HK-2 (cell line): ENCODE measurements around the gene KANK2.
"Not testable (repeated sequence)": the region's sequence is repeated elsewhere in the genome, so short reads cannot be mapped to it uniquely, and the experiment has no call there.

Experiments
- DNase-seq: peaks from one replicate; pipeline ENCODE4 v3.0.0-alpha.2; 2018; ENCODE audit not compliant: unreplicated experiment

Gene KANK2

DNA sequence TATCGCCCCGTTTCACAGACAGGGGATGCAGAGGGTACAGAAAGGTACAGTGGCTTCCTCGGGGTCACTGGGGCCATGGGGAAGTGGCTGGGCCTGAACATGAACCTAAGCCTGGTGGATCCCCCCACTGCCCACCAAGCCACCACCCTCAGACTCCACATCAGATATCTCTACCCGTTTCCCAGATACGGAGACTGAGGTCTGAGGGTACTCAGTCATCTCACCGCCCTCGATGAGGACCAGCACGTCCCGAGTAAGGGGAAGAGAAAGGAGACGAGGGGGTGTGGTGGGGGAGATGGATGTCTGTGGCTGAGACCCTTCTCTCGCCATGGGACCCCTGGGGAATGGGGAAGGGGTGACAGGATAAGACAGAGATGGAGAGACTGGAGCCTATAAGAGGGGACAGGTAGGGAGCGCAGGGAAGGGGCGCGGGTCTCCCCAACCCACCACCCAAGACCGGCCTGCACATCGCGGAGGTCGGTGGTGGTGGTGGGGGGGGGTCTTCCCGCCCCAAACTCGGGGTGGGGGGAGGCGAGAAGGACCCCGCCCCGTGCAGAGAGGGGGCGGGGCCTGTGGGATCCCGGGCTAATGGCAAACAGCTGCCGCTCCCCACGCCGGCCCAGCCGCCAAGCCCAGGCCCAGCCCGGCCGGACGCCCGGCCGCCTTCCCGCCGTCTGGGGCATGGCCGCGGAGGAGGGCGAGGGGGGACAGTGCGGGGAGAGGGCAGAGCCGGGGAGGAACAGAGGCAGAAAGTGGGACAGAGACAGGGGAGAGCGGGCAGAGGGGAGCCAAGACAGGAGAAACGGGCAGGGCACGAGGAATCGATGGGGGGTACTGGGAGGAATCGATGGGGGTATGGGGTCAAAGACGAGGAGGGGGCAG, 698 bp downstream of the KANK2 start:
- peak; percentile 30 for DNase-seq

DNA sequence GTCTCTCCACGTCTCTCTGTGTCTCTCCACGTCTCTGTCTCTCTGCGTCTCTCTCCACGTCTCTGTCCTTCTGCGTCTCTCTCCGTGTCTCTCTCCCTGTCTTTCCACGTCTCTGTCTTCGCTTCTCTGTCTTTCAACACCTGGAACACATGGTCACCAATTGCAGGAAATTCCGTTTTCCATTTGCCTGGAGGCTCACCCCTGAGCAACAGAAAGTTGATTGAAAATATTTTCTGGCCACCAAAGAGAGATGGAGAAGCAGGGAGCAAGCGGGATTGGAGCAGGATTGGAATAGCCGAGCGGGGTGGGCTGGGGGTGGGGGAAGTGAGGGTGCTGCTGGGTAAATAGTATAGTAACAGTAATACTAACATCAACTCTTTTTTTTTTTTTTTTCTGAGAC, 1.7 kb downstream of the KANK2 start:
- DNase-seq, result no peak

DNA sequence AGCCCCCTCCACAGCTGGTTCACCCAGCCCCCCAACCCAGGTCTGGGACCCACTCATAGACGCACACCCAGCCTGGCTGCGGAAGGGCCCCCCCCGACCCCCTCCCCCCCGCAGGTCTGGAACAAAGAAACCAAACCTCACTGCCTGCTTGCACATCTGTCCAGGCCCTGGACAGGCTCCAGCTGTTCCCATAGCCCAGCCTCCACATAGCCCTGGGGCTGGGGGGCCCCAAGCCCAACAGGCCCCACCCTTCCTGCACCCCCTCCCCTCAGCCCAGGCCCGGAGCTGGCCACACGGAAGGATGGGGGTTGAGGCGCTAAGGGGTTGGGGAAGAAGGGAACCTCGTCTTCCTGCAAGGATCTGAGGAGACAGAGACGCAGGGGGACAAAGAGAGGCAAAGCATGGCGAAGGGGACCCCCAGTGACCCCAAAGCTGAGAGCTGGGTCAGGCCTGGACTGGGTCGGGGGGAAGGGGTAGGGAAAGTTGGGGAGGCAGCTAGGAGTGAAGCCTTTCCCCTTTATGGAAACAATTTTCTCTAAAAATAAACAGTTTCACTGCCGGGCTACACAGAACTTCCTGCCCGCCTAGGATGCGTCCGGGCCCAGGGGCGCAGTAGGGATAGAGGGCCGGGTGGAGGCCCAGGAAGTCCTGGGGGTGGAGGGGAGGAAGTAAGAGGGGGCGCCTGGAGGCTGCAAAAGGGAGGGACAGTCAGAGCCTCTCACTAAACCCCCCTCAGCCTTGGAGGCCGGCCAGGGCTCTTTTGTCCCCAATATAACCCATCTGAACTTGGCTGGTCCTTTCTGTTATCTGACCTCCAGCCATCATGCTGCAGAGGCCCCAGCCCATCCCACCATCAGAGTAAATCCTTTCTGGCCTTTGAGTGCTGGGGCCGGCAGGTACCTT, 2.4 kb downstream of the KANK2 start:
- no peak for DNase-seq

DNA sequence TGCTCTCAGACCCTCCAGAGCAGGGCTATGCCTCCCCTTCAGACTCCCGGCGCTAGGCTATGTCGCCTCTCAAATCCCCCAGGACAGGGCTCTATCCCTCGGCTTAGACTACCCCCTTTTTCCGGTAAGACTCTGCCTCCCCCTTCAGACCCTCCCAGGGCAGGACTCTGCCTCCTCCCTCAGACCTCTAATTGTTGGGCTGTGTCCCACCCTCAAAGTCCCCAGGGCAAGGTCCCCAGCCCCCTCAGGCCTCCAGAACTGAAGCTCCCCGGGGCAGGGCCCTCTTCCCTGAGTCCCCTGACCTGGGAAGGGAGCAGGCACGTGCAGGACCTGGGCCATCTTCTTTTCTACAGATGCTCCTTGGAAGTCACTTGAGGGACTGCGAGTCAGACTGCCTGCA, 3.2 kb downstream of the KANK2 start:
- DNase-seq, result no peak

DNA sequence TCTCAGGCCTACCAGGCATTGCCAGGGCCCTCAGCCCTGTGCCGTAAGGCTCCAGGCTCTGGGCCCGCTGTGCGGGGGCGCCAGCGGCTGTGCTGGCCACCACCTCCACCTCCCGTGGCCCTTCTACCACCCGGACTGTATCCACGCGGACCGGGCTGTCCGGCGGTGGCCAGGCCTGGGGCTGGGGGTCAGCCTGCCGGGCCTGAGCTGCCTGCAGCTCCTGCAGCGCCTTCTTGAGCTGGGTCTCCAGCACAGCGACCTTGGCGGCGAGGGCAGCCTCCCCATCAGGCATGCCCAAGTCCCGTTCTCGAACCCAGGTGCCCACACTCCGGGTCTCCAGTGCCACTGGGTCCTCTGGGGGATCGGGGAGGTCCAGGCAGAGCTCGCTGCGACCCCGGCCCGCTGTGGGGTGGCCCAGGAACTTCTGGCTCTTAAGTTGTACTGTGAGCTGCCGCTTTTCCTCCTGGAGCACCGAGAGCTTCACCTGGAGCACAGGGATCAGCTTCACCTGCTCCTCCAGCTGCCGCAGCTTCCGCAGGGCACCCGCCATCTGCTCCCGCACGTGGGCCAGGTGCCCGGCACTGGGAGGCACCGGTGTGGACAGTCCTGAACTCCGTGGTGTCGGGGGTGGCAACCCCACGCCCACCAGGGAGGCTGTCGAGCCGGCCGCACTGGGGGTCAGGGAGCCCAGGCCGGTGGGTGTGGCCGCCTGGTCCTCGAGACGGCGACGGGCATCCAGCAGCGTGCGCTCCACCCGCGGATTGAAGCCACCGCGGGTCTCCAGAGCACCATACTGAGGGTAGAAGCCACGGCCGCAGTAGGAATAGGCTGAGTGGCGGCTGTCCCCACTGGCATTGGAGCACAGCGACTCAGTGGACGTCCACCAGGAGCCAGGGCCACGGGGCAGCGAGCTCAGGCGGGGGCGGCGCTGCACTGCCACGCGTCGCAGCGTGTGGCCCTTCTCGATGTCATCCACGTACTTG, 4.1 kb downstream of the KANK2 start:
- DNase-seq, result no peak

DNA sequence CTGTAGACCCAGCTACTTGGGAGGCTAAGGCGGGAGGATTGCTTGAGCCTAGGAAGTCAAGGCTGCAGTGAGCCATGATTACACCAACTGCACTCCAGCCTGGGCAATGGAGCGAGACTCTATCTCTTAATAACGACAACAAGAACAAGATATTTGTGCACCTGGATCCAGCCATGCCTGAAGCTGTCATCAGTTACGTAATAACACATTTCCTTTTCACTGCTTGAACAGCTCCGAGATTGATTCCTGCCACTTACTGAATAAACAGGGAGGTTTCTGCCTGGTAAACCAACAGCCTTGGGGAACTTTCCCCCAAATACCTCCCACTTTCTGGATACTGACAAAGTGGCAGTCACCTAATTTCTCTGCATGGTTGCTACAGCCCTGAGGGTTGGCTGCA, 5.4 kb downstream of the KANK2 start:
- no peak for DNase-seq

DNA sequence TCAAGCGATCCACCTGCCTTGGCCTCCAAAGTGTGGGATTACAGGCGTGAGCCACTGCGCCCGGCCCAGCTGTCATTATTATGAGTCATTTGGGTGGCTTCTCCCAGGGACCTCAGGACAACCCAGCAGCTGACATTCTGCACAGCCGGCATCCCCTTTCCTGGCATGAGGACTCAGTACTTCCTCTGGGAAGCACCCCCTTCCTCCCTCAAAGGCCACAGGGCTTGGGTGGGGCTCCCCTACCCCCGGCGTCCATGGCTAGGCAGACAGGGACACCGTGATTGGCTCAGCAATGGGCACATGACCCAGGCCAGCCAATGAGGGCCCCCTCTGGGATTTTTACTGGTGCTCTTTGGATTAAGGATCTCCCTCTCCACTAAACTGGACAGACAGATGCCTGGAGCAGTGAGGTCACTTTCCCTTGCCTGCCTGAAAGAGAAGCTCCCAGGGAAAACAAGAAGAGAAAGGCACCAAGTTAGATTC, 6.0 kb downstream of the KANK2 start:
- DNase-seq, result peak; percentile 74

DNA sequence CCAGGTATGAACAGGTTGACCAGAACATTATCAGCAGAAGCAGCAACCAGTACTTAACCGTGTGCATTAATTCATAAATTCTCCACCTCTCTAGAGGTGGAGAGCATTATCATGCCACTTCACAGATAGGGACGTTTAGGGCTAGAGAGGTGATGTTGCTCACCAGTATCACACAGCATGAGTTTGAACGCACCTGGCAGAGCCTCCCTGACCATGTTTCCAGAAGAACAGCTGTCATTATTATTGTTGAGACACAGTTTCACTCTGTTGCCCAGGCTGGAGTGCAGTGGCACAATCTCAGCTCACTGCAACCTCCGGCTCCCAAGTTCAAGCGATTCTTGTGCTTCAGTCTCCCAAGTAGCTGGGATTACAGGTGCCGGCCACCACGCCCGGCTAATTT, 6.8 kb downstream of the KANK2 start:
- DNase-seq, result no peak

DNA sequence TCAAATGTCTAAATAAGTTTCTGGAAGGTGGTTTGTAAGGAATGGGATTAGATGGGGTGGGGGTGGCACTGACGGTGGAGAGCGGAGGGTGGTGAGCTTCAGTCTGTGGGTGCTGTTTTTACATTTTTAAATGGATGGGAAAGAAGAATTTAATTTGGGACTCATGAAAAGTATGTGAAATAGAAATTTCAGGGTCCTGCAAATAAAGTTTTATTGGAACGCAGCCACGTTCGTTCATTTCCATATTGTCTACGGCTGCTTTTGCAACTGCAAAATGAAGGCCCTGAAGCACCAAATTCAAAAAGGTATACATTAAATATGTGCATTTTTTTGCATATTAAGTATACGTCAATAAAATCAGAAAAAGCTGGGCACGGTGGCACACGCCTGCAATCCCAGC, 9.9 kb downstream of the KANK2 start:
- DNase-seq, result no peak

DNA sequence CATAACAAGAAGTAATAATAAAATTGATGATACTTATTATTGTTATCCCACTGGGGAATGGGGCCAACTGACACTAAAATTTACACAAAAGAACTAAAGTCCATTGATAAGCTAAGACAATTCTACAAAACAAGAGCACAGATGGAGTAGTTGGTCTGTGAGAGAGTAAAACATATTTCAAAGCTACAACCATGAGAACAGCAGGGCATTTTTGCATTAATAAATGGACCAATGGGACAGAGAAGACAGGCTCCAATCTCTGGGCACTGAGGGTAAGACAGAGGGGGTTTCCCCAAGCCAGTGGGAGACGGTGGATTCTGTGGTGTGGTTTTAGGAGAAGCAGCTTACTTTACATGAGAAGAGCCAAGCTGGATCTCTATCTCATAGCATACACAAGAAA, 14.4 kb downstream of the KANK2 start:
- DNase-seq, result no peak

DNA sequence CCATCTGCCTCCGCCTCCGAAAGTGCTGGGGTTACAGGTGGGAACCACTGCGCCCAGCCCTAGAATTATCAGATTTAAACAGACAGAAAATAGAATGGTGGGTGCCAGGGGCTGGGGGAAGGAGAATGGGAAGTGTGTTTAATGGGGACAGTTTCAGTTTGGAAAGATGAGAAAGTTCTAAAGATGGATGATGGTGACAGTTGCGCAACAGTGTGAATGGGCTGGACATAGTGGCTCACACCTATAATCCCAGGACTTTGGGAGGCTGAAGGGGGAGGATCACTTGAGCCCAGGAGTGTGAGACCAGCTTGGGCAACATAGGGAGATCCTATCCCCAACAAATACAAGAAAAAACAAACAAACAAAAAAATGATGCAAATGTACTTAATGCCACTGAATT, 15.9 kb downstream of the KANK2 start:
- DNase-seq, result no peak

DNA sequence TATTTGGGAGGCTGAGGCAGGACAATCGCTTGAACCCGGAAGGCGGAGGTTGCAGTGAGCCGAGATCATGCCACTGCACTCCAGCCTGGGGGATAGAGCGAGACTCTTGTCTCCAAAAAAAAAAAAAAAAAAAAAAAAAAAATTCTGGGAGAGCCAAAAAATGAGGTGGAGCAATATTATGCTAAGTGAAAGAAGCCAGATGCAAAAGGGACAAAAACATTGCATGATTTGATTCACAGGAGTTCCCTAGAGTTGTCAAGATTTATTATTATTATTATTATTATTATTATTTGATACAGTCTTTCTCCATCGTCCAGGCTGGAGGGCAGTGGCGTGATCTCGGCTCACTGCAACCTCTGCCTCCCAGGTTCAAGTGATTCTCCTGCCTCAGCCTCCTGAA, 16.4 kb downstream of the KANK2 start:
- not testable (repeated sequence) for DNase-seq

DNA sequence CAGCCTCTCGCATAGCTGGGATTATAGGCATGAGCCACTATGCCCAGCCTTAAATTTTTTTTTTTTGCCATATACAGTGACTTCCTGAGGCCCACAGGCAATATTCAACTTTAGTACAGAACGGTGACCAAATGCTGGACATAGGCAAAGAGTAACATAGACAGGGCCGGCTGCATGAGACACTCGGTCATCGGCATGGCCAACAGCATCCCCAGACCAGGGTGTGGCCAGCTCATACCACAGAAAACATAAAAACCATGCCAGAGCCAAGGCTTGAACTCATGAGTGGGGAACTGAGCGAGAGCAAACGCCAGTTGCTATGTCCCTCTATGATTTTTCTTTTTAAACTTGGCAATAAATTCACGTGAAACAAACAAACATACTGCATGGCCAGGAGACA, 17.0 kb downstream of the KANK2 start:
- DNase-seq, result no peak

DNA sequence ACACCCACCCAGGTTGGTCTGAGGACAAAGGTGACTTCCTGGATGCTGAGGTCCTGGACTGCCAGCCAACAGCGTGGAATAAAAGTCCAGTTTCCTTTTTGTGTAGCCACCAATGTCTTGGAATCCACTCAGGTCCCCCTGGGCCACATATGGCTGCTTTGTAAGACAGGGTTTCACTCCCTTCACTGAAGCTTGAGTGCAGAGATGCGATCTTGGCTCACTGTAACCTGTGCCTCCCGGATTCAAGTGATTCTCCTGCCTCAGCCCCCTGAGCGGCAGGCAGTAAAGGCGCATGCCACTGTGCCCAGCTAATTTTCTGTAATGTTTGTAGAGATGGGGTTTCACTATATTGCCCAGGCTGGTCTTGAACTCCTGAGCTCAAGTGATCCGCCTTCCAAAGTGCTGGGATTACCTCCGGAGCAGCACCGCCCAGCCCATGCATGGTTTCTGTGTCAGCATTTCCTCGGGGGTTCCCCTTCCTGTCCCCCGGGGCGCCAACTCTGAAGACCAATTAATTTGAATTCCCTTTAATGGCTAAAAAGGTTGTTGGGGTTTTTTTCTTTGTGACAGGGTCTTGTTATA, 17.5 kb downstream of the KANK2 start:
- no peak for DNase-seq

DNA sequence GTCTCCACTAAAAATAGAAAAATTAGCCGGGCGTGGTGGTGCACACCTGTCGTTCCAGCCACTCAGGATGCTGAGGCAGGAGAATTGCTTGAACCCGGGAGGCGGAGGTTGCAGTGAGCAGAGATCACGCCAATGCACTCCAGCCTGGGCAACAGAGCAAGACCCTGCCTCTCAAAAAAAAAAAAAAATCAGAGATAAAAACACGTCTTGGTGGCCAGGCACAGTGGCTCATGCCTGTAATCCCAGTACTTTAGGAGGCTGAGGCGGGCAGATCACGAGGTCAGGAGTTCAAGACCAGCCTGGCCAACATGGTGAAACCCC, 18.2 kb downstream of the KANK2 start:
- DNase-seq, result not testable (repeated sequence)

DNA sequence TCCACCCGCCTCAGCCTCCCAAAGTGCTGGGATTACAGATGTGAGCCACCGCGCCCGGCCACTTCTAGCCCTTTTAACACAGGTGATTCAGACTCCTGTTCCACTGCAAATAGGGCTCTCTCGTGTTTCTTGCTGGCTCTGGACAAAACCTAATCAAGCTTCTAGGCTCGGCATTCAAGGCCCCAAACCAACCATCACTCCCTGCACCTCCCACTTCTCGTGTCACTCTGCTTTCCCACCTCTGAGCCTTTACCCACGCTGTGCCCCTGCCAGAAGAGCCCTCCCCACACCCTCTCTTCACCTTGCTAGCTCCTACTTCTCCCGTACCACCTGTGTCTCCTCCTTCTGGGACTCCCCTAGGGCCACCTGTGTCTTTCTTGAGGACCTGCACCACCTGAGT, 19.8 kb downstream of the KANK2 start:
- DNase-seq, result no peak

DNA sequence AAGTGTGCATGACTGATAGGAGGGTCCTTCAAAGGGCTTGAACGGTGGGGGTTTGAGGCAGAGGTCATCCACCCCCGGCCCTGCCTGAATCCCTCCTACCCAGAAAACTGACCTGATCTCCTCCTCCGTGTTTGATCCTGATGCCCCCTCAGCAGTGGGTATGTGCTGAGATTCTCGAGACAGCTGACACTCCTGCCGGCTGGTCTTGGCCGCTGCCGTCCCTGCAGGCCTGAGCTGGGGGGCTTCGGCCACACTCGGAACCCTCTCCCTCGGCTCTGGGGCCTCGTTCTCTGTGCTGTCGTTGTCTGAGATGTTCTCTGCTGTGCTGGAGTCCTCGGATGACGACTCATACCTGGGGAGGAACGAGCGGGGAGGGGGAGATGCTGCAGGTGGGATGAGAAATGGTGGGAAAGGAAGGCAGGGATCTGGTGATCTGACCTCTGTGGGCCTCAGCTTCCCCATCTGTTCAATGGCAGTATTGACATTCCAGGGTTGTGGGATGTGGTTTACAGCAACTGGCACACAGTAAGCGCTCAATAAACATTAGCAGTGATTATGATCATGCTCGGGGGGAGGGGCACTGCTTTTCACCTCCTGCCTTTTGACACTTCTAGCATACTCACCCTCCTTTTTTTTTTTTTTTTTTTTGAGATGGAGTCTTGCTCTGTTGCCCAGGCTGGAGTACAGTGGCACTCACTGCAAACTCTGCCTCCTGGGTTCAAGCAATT, 20.7 kb downstream of the KANK2 start:
- DNase-seq, result no peak

DNA sequence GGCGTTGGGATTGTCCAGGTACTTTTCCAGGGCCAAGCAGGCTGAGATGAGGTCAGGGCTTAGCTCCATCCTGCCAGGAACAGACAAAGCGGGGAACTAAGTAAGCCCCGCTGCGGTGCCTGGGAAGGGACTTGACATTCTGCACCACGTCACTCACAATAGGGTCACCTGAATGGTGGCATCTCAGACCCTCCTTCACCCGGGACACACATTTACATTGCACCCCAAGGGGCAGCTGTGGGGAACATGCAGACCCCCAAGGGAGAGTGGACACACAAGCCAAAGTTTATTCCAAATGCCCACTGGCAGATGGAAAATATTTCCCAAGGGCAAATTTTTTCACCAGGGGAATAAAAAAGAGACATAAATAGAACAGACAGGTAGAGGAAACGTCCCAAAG, 21.4 kb downstream of the KANK2 start:
- DNase-seq, result no peak

DNA sequence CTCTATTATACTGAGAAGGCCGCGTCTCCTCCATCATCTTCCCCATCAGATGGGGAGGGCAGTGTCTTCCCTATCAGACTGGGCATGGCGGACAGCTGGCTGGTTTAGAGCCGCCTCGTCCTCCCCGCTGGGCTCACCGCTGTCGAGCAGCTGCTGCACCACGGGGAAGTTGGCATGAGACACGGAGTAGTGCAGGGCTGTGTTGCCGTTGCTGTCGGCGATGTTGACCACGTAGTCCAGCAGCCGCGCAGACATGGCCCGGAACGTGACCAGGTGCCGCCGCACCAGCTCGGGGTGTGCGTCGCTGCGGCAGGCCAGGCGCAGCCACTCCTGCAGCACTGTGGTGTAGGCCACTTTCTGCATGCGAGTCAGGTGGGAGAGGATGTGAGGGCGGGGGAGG, 23.0 kb downstream of the KANK2 start:
- DNase-seq, result no peak

DNA sequence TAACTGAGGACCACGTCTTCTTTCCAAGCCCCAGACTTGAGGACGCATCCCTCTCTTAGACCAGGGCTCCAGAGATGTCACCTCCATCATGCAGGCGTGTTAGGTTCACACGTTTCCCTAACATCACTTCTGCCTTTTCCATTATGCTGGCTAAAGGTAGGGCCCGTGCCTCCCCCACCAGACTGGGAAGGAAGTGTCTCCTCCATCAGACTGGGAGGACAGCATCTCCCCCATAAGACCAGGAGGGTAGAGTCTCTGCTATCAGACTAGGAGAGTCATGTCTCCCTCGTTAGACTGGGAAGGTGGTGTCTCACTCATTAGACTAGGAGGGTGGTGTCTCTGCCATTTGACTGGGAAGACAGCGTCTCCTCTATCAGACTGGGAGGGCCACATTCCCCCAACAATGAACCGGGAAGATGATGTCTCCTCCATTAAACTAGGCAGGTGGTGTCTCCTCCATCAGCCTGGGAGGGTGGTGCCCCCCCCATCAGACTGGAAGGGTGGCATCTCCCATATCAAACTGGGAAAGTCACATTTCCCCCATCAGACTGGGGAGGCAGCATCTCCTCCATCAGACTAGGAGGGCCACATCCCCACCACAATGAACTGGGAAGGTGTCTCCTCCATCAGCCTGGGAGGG, 23.7 kb downstream of the KANK2 start:
- DNase-seq, result no peak
